Mucosa of rectum (tissue), 2 donors: ENCODE results near the gene ETV7.

Source experiments
- H3K27ac ChIP-seq, 2 donors: one replicate each; pipeline ENCODE4 v1.7.0; 2013; ENCODE audit warnings: inconsistent platforms in 2 of 2, low read depth in 2 of 2, low read length in 2 of 2
- H3K27me3 ChIP-seq, 2 donors: one replicate each; pipeline ENCODE4 v1.7.0; 2013; ENCODE audit warnings: low read length in 2 of 2; ENCODE audit not compliant: control insufficient read depth in 2 of 2, insufficient read depth in 2 of 2
- H3K36me3 ChIP-seq, 2 donors: one replicate each; pipeline ENCODE4 v1.7.0; 2013; ENCODE audit warnings: low read length in 2 of 2; ENCODE audit not compliant: control insufficient read depth in 2 of 2, insufficient read depth in 2 of 2
- H3K4me1 ChIP-seq, 2 donors: one replicate each; pipeline ENCODE4 v1.7.0; 2013; ENCODE audit warnings: low read length in 2 of 2, mild to moderate bottlenecking in 1 of 2; ENCODE audit not compliant: control insufficient read depth in 2 of 2, insufficient read depth in 2 of 2
- H3K4me3 ChIP-seq, 2 donors: one replicate each; pipeline ENCODE4 v1.7.0; 2013; ENCODE audit warnings: low read length in 2 of 2
- H3K9ac ChIP-seq, 2 donors: one replicate each; pipeline ENCODE4 v1.7.0; 2013; ENCODE audit warnings: low read length in 2 of 2, low read depth in 1 of 2, mild to moderate bottlenecking in 1 of 2
- H3K9me3 ChIP-seq, 2 donors: one replicate each; pipeline ENCODE4 v1.7.0; 2013; ENCODE audit warnings: low read length in 2 of 2; ENCODE audit not compliant: control insufficient read depth in 2 of 2
- donor health status: healthy.
- donor health status: Normal muscosa, but diverticular disease.

ETV7 gene

DNA sequence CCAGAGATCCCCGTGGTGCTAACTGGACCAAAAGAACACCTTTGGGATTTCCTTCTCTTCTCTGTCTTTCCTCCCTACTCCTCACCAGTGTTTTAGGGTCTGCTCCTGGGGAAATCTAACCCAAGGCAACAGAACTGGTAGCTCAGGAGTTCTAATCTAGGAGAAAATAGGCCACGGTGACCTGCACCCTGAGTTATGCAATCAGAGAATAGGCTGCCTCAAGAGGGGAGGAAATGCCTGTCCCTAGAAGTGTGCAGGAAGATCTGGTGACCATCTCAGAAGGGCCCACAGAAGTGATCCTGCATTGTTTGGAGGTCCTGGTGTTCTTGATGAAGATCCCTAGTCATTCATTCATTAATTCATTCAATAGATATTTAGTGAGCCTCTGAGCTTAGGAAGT, 3.4 kb downstream of the ETV7 start:
- Histone ChIP-seq H3K36me3 (no peaks in the 10 kb centered on the region), H3K27ac (no peak overlapping the region), H3K9ac (no peak overlapping the region), H3K27me3 (no peaks in the 10 kb centered on the region), H3K9me3 (no peaks in the 10 kb centered on the region), H3K4me3 (no peak overlapping the region), H3K4me1 (peaks cover 4 to 12% of the 10 kb centered on the region in 2 donors)

DNA sequence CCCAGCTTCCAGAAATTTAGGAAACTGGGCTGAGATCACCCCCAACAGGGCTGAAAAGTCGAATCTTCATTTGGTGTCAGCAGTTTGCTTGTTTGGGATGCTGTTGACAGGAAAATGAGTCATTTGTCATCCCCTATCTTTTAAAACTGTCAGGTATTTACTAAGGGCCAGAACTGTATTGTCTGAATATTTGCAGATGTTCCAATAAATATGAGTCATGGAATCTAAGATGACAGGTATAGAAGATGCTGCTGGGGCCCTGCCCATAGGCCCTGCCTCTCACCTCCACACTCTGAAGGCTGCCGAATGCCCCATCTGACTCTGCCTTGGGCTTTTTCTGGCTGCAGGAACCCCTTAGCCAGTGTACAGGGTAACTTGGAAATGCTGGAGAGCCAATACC, 3.9 kb downstream of the ETV7 start:
- no peaks in the 10 kb centered on the region for H3K27me3 ChIP-seq
- no peaks in the 10 kb centered on the region for H3K9me3 ChIP-seq

DNA sequence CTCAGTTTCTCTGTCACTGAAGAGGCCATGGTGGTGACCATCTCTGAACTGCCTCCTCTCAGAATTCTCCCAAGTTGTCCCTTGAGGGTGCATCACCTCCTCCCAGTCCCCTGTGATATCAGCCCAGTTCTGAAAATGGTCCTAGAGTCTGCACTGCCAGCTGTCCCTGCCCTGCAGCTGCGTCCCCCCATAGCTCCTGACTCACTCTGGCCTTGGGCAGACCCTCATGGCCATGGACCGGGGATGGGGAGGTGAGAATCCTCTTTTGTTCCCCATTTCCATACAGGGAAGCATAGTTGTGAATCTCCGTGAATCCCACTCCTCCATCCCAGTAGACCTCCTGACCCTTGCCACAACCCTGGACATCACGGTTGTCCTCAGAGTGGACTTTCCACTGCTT, 4.5 kb downstream of the ETV7 start:
- Histone ChIP-seq H3K4me1 (peaks cover 2 to 8% of the 10 kb centered on the region in 2 donors), H3K4me3 (no peak overlapping the region), H3K9ac (no peak overlapping the region), H3K36me3 (no peaks in the 10 kb centered on the region), H3K27ac (no peak overlapping the region), H3K27me3 (no peaks in the 10 kb centered on the region), H3K9me3 (no peaks in the 10 kb centered on the region)

More for the DNA sequence above, 3.9 kb downstream of the ETV7 start:
- Histone ChIP-seq H3K4me3 (no peak overlapping the region), H3K36me3 (no peaks in the 10 kb centered on the region), H3K9ac (no peak overlapping the region), H3K4me1 (peaks cover 4 to 12% of the 10 kb centered on the region in 2 donors), H3K27ac (no peak overlapping the region)

DNA sequence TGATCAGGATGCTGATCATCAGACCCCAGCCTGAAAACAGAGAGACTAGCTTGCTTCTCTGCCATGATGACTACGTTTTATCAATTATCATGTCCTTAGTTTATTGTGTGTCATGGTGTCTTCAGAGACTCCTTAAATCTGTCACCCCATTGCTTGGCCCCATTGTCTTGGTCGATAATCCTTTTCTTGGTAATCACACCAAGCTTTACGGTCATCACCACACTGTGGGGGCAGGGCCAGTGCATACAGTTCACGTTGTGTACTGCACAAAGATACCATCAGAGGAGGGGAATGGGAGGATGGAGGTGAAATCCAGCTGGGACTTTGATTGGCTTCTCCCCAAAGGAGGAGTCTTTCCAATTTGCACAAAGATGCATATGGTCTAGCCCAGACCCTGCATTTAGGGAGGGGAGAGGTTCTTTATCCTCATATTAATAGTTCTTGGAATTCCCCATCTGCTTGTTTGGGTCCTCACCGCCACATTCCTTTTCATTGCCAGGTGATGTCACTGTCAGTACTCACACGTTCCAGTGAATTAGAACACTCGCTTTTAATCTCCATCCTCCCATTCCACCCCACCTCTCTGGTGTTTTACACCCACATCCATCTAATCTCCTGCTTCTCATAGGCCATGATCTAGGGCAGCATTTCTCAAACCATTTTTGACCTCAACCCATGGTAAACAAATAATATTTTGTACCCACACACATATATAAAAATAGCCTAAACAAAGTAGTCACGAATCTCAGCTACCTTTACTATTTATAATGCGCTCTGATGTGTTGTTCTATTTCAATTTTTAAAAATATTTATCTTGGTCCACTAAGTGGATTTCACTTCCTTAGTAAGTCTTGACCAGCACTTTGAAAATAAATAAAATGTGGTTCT, 5.7 kb downstream of the ETV7 start:
- H3K27ac ChIP-seq = no peak overlapping the region
- no peaks in the 10 kb centered on the region for H3K4me1 ChIP-seq
- no peaks in the 10 kb centered on the region for H3K9me3 ChIP-seq
- no peaks in the 10 kb centered on the region for H3K27me3 ChIP-seq
- H3K36me3 ChIP-seq = no peaks in the 10 kb centered on the region
- no peak overlapping the region for H3K4me3 ChIP-seq
- no peak overlapping the region for H3K9ac ChIP-seq

DNA sequence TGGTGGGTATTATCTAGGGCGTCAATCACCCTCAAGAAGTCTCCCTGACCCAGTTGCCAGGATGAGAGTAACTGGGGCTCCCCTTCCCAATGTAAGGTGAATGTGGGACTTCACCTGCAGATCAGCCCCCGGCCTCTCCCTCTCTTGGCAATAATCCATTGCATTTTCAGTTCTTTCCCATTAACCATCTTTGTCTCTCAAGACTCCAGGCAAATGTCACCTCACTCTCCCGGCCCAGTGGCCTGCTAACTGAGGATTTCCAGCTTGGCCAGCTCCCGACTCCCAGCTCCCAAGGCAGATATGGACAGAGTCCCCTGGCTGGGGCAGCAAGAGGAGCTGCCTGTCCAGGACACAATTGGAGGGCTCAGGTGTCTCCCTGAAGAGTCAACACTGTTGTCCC, 7.3 kb downstream of the ETV7 start:
- Histone ChIP-seq H3K4me3 (no peak overlapping the region), H3K36me3 (no peaks in the 10 kb centered on the region), H3K9ac (no peak overlapping the region), H3K27ac (no peak overlapping the region), H3K27me3 (no peaks in the 10 kb centered on the region), H3K9me3 (no peaks in the 10 kb centered on the region), H3K4me1 (no peaks in the 10 kb centered on the region)

DNA sequence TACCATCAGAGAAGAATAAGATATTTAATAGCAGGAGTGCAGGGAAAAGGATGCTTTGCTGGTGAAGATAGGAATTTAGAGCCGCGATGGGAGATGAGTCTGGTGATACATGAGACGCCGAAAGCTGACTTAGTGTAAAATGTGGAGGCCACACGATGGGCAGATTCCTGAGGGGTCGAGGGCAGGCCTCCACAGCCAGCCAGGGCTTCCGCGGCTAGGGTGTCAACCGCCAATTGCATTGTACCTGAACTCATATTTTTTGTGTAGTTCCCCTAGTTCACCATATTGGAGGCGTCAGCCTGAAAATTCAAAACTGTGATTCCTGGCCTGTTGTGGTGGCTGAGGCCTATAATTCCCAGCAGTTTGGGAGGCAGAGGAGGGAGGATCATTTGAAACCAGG, 8.5 kb downstream of the ETV7 start:
- Histone ChIP-seq H3K4me1 (no peaks in the 10 kb centered on the region), H3K27ac (no peak overlapping the region), H3K9ac (no peak overlapping the region), H3K9me3 (no peaks in the 10 kb centered on the region), H3K27me3 (no peaks in the 10 kb centered on the region), H3K4me3 (no peak overlapping the region), H3K36me3 (no peaks in the 10 kb centered on the region)

DNA sequence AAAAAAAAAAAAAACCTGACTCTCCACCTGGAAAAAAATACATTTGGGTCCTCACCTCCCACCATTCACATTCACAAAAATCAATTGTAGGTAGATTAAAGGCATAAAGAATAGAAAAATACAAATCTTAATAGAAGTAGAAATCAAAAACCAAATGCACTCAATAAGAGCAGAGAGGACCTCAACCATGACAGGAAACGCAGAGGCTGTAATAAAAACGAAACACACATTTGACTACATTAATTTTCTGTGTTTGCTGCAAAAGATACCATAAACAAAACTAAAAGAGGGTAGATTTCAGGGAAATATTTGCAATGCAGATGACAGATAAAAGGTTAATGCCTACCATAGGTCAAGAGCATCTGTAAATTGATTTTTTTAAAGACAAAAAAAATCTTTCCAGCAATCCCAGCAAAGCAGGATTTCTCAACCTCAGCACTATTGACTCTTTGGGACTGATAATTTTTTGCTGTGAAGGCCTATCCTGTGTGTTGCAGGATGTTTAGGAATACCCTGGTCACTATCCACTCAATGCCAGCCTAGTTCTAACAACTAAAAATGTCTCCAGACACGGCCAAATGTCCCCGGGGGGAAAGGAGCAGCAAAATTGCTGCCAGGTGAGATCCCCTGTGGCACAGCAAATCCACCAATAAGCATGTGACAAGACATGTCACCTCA, 9.1 kb downstream of the ETV7 start:
- Histone ChIP-seq H3K4me1 (no peaks in the 10 kb centered on the region), H3K9ac (no peak overlapping the region), H3K27ac (no peak overlapping the region), H3K36me3 (no peaks in the 10 kb centered on the region), H3K4me3 (no peak overlapping the region), H3K27me3 (no peaks in the 10 kb centered on the region), H3K9me3 (no peaks in the 10 kb centered on the region)

DNA sequence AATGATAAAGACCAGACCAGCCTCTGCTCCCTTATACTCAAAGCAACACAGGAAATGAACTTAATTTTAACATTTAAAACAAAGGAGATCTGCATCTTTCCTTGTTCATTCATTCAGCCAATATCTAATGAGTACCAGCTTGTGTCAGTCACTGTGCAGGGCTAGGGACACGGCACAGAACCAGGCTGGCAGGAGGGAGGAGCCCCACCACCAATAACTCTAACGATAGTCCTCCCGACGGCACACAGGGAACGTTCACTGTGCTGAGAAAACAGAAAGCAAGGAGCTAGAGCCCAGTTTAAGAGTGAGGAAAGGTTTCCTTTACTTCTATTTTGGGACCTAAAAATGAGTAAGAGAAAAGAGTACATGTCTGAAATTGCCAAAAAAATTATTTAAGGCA, 9.9 kb downstream of the ETV7 start:
- Histone ChIP-seq H3K9me3 (no peaks in the 10 kb centered on the region), H3K27me3 (no peaks in the 10 kb centered on the region), H3K36me3 (no peaks in the 10 kb centered on the region), H3K4me1 (no peaks in the 10 kb centered on the region), H3K27ac (no peak overlapping the region), H3K9ac (no peak overlapping the region), H3K4me3 (no peak overlapping the region)

DNA sequence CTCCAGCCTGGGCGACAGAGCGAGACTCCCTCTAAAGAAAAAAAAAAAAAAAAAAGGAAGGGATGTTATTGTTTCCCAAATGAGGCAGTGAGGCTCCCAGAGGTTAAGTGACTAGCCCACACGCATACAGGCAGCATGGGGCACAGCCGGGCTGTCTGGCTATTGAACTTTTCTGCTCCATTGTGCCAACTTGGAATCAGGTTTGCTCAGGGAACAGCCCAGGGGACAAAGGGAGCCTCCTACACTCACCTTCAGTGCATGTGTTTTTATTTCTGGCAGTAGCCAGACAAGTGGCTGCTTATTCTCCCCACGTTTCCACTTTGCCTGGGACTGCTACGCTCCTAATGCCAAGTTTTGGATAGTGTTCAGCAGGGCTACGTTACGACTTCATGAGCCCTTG, 10.7 kb downstream of the ETV7 start:
- H3K36me3 ChIP-seq = no peaks in the 10 kb centered on the region
- no peaks in the 10 kb centered on the region for H3K27me3 ChIP-seq
- no peak overlapping the region for H3K9ac ChIP-seq
- H3K27ac ChIP-seq = no peak overlapping the region
- H3K9me3 ChIP-seq = no peaks in the 10 kb centered on the region
- H3K4me1 ChIP-seq = no peaks in the 10 kb centered on the region
- H3K4me3 ChIP-seq = no peak overlapping the region

DNA sequence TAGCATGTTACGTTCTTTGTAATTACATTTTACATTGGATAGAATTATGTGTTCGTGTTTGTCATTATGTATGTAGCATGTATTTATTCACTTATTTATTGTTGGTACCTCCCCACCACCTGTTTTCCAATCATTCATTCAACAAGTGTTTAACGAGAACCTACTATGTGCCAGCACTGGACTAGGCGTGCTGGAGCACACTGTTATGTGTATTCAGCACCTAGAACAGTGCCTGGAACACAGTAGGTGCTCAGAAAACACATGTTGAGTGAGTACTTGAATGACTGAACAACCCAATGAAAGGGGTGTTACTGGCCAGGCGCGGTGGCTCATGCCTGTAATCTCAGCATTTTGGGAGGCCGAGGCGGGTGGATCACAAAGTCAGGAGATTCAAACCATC, 11.3 kb downstream of the ETV7 start:
- Histone ChIP-seq H3K27ac (no peak overlapping the region), H3K36me3 (no peaks in the 10 kb centered on the region), H3K4me3 (no peak overlapping the region), H3K4me1 (no peaks in the 10 kb centered on the region), H3K27me3 (no peaks in the 10 kb centered on the region), H3K9ac (no peak overlapping the region), H3K9me3 (no peaks in the 10 kb centered on the region)
